Activated CD4-positive, alpha-beta T cell treated with anti-CD3 and anti-CD28 coated beads, Interleukin-2, Interleukin-4, amounts not matched to agents 100 ng/mL and 50 ng/mL, durations not matched to agents 16 hours and 8 hours (primary cell): ENCODE measurements around the gene SCN8A.
"Not testable (repeated sequence)": the region's sequence is repeated elsewhere in the genome, so short reads cannot be mapped to it uniquely, and the experiment has no call there.

Experiments used
- DNase-seq: peaks from one replicate; pipeline ENCODE4 v3.0.0-alpha.2; 2020; ENCODE audit warnings: low spot score

Gene SCN8A

DNA sequence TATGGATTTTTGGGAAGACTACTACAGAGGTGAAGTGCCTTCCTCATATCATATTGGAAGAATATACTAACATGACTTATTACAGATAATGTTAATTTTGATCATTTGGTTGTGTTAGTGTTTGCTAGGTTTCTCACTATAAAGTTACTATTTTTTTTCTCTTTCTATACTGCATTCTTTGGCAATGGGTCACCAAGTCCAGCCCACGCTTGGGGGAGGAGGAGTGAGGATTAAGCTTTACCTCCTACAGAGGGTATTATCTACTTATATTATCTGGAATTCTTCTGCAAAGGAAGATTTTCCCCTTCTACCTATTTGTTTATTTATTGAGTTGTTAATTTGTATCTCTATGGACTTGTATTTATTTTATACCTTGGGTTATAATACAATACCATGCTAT, 31.5 kb downstream of the SCN8A start:
- no peak for DNase-seq

DNA sequence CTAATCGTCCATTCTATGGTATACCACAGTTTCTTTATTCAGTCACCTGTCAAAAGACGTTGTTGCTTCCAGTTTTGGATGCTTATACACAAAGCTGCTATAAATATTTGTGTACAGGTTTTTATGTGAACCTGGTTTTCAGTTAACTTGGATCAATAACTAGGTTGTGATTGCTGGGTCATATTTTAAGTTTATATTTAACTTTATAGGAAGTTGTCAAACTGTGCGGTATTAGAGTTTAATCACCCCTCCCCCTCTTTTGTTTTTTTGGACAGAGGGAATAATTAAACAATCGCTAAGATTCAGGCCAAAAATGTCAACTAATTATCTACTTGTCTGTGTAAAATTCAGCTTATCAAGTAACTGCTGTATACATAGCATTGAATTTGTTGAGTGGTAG, 34.3 kb downstream of the SCN8A start:
- no peak for DNase-seq

DNA sequence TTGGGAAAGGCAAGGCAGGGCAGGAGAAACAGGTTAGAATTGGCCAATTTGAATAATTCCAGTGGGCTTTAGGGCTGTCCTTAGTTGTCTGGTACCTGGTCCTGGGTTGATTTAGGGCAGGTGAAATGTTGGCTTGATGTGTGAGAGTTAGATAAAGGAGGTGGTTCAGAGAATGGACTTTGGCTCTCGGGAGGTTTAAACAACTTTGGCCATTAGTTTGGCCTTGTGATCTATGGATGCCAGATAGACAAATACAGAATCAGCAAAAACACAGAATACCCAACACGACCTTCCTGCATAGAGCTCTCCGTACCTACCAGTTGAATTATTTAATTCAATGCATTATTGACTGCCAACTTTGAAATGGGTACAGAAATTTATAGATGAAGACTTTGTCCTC, 35.1 kb downstream of the SCN8A start:
- DNase-seq = no peak

DNA sequence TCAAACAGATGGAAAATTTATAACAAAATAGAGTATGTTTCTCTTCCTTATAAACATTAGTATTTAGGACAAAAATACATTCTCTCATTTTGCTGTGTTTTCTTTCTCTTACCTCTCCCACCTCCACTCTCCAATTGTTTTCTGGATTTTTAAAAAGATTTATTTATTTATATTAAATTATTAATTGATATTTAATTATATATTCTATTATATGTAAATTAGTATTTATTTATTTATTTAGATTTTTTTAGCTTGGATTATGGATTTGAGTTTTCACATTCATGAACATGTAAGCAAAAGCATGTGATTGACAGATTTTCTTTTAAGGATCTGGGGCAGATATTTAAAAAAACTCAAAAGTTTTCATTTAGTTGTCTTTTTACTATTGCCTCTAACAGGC, 35.6 kb downstream of the SCN8A start:
- no peak for DNase-seq

DNA sequence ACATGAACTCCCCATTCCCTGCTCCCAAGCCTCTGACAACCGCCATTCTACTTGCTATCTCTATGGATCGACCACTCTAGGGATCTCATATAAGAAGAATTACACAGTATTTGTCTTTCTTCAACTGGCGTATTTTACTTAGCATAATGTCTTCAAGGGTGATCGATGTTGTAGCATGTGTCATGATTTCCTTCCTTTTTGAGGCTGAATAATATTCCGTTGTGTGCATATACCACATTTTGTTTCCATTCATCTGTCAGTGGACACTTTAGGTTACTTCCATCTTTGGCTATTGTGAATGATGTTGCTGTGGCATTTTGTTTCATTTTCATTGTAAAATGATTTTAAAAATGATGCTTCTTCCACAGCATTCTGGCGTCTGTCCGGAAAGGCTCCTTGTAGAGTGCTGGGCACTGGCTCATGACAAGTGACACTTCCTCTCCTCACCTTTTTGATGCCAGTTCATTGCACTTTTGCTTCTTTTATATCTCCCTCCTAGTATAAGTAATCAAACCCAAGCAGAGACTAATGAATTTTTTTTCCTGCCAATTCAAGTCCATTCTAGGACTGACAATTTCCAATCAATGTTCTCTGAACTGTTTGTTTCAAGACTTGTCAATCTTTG, 39.3 kb downstream of the SCN8A start:
- DNase-seq = no peak

DNA sequence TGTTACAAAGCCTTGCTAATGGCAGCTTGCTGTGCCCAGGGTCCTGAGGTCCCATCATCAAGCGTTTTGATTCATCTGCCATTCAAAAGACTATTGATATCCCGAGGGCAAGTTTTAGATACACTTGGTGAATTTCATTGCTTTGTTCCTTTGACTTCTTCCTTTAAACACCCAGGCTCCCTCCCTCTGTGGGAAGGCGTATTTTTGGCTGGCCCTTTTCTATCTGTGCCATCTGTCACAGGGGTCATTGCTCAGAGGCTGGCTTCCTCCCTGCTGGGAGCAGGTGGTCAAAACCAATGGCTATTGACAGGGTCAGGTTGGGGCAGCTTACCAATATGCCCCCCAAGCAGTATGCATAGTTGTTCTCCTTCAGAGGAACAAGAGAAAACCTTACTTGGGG, 40.0 kb downstream of the SCN8A start:
- DNase-seq = no peak

DNA sequence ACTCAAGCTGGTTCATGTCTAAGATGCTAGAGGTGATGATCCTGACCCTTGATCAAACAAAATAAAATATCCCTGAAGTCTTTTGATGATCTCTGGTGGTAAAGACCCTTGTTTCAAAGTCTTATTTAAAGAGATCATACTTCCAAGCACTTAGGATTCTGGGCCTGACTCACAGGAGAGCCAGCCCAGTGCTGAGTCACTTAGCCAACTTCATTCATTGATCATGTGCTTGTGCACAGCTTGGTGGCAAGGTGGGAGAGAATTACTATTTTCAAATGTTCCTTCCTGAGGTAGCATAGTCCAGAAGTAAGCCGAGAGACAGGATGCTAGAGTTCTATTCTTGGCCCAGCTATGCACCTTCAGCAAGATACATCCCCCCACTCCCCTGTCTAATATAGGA, 40.6 kb downstream of the SCN8A start:
- no peak for DNase-seq

DNA sequence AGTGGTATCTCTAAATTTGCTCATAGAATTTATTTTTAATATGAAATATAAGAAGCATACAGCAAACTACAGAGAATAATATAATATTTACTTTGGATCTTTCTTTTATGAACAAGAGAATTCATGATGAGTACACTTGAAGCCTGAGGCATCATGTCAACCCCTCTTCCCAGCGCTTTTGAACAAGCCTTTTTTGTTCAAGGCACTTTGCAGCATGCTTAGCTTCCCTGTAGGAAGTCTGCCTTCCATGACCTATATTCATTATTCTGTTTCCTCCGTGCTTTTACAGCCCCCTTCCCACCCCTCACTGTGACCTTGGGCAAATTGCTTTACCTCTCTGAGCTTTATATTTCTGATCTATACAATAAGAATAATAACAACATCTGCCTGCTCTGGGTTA, 41.6 kb downstream of the SCN8A start:
- no peak for DNase-seq

DNA sequence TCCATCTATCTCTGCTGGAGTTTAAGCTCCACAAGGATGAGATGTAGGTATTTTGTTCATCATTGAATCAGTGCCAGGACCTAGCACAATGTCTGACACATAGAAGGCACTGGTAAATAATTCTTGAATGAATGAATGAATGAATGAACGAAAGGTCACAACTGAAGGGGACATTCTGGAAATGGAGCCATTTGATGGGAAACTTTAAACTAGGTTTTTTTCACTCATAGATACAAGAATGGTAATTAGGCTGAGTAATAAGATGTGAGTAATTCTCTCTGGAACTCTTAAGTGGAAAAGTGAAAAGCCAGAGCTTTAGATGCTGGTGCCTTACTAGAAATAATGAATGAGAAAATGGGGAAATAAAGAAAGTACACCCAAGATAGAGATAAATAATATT, 44.3 kb downstream of the SCN8A start:
- DNase-seq = no peak

DNA sequence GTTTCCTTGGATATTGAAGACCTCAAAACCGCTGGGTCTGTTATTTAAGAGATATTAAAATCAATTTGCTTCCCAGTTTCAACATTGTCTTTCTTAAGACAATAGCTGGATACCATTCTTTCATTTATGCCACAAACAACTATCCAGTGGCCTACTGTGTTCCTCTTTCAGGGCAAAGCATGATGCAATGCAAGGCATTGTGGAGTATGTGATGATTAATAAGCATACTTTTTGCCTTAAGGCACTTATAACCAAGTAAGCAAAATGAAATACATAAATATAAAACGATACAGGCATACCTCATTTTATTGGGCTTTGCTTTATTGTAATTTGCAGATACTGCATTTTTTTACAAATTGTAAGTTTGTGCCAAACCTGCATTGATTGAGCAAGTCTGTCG, 45.5 kb downstream of the SCN8A start:
- no peak for DNase-seq

DNA sequence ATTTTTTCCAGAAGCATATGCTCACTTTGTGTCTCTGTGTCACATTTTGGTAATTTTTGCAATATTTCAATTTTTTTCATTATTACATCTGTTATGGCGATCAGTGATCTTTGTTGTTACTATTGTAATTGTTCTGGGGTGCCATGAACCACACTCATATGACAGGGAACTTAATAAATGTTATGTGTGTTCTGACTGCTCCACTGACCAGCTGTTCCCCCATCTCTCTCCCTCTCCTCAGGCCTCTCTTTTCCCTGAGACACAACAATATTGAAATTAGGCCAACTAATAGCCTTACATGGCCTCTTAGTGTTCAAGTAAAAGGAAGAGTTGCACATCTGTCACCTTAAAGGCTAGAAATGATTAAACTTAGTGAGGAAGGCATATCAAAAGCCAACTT, 46.0 kb downstream of the SCN8A start:
- no peak for DNase-seq

DNA sequence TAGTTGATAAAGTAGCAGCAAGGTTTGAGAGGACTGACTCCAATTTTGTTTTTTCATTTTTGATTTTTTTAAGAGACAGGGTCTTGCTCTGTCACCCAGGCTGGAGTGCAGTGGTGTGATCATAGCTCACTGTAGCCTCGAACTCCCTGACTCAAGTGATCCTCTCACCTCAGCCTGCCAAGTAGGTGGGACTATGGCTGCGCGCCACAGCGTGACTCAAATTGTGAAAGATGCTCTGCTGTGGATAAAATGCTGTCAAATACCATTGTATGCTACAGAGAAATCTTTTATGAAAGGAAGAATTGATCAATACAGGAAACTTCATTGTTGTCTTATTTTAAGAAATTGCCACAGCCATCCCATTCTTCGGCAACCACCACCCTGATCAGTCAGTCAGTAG, 48.3 kb downstream of the SCN8A start:
- DNase-seq = no peak

DNA sequence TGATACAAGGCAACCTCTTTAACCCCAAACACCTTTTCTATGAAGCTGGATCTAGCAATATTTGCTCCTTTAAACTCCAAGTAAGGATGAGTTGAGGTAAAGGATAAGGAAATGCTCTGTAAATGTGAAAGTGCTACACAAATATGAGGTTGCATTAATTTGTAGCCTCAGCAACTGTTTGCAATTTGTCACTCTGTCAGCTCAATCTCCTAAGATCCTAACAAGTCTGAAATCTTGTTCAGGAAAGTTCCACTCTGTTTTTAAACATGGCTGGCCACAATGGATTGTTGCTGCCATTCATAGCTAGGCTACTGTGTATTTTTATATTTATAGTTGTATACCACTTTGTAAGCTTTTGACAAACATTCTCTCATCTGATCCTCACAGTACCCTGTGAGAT, 51.3 kb downstream of the SCN8A start:
- no peak for DNase-seq

DNA sequence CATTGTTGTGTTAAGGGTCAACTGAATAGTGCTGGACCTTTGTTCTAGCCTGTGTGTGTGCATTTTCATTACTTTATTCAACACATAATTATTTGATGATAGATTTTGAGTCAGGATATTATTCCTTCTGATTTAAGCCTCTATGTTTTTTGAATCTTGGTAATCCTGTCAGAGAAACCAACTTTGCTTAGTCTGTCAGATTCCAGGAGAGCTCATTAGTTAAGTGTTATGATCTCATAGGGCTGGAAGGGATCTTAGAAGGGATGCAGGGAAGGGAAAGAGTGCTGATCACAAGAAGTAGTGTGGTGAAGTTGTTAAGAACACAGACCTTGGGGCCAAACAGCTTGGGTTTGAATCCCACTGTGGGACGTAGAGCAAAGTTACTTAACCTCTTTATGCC, 52.9 kb downstream of the SCN8A start:
- DNase-seq = no peak

DNA sequence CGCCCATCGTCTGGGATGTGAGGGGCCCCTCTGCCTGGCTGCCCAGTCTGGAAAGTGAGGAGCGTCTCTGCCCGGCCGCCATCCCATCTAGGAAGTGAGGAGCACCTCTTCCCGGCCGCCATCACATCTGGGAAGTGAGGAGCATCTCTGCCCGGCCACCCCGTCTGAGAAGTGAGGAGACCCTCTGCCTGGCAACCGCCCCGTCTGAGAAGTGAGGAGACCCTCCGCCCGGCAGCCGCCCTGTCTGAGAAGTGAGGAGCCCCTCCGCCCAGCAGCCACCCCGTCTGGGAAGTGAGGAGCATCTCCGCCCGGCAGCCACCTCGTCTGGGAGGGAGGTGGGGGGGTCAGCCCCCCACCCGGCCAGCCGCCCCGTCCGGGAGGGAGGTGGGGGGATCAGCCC, 53.7 kb downstream of the SCN8A start:
- not testable (repeated sequence) for DNase-seq

DNA sequence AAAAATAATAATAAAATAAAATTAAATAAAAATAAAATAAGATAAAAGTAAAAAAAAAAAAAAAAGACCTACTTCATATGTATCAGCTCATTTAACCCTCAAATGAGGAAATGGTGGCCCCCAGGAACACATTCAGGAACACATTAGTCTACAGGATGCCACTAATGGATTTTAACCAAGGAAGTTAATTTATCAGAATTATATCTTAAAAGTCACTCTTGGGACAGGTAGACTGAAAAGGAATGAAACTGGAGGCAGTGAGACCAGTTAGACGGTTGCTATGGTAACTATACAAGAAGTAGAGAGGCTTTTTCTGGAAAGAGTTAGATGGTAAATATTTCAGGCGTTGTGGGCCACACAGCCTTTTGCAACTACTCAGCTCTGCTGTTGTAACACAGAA, 54.9 kb downstream of the SCN8A start:
- DNase-seq = no peak

DNA sequence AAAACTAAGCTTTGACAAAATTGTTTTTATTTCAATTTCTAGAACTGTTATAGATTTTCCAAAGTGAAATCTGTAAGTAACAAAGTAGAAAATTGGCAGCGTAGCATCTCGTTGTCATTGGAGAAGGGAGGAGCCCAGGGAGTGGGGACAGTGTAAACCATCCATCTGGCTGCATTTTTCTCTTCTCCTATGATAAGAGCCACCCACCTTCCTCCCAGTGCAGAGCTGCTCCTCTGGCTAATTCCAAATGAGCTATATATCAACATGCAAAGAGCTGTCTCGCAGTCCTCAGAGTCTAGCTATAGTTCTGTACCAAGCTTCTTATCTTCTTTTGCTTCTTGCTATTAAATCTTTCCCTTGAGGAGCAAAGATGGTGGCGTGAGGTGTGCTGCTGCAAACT, 56.6 kb downstream of the SCN8A start:
- DNase-seq = no peak

DNA sequence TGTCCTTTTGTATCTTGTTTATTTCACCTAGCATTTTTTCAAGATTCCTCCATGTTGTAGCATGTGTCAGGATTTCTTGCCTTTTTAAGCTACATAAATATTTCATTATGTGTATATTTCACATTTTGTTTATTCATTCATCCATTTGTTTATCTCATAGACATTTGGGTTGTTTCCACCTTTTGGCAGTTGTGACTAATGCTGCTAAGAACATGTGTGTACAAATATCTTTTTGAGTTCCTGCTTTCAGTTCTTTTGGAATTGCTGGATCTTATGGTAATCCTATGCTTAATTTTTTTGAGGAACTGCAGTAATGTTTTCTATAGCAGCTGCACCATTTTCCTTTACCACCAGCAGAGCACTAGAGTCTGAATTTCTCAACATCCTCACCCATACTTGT, 62.4 kb downstream of the SCN8A start:
- no peak for DNase-seq

DNA sequence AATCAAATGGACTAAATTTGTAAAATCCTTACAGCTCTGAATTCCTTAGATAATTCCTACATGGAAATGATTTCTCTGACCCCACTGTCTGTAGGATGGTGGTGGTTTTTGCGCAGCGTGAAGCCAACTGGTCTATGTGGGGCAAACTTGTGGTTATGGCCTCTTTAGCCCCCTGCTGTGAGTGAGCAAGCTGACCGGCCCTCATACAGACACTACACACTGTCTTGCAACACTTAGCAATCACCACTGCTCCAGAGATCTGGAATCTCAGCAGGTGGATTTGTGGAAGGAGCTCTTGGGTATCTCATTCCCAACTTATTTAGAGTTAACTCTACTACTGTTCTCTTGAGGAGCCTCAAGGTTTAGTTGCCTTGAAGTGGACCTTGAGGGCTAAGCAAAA, 70.2 kb downstream of the SCN8A start:
- DNase-seq = no peak

DNA sequence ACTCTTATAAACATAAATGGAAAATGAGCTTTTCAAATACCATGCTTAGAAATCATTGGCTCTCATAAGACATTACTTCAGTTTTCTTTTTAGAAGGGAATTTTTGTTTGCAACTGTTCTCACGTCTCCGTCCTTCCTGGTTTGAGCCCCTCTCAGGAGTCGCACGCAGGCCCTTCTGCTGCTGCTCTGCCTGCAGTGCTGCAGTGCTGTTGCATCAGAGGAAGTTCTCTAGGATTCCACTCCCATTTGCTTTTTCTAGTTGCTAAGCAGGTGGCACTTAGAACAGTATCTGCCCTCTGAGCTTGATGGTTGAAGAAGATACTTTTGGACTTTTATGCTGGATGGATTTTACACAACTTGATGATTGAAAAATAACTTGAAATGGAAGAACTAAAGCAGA, 70.8 kb downstream of the SCN8A start:
- no peak for DNase-seq

DNA sequence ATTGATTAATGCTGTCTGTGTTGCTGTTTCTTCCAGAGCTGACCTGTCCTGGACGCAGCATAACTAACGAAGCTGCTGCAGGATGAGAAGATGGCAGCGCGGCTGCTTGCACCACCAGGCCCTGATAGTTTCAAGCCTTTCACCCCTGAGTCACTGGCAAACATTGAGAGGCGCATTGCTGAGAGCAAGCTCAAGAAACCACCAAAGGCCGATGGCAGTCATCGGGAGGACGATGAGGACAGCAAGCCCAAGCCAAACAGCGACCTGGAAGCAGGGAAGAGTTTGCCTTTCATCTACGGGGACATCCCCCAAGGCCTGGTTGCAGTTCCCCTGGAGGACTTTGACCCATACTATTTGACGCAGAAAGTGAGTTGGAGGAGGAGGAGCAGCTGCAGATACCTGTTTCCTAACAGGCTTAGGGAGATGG, 71.7 kb downstream of the SCN8A start:
- DNase-seq = no peak

DNA sequence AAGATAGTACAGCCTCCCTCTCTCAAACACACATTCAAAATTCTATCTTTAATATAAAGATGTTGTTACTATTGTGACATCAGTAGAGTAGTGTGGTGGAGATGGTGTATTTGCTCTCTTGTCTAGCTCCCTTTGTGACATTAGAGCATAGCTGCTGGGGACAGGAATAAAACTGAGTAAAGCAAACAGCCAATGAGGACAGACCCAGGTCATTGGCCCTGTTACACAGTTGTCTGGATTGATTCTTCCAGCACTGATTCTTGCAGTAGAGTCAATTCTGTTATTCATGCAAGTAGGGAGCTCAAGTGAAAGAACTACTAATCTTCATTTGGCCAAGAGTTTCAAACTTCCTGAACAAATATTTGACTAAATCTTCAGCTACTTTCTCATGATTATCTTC, 72.4 kb downstream of the SCN8A start:
- no peak for DNase-seq

DNA sequence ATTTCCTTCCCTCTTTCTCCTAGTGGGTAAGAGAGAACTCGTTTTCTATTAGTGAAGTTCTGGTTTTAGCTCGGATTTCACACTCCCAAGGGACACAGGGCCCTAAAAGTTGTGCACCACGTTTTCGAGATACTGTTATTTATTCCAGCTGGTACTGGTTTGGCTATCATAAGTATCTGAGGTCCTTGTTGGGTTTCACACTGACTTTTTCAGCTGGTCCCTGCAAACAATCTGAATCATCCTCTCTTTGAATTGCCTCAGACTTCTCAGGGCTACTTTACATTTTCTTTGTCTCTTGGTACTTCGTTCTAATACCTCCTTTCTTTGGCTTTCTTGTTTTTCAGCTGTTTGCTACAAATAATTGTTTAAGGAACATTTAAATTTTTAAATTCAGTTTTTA, 75.7 kb downstream of the SCN8A start:
- DNase-seq = no peak

DNA sequence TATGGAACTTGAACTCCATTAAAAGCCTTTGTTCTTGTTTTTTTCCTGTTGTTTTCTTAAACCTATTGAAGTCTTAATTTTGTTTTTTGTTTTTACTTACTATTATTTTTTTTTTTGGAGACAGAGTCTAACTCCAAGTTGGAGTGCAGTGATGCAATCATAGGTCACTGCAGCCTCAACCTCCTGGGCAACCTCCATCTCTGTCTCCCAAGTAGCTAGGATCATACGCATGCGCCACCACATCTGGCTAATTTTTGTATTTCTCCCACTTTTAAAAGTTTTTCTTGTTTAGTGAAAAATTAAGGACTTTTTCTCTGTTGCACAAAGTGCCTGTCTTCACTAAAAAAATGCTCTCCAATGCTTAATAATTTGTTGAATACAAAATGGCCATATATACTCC, 76.2 kb downstream of the SCN8A start:
- DNase-seq = no peak

DNA sequence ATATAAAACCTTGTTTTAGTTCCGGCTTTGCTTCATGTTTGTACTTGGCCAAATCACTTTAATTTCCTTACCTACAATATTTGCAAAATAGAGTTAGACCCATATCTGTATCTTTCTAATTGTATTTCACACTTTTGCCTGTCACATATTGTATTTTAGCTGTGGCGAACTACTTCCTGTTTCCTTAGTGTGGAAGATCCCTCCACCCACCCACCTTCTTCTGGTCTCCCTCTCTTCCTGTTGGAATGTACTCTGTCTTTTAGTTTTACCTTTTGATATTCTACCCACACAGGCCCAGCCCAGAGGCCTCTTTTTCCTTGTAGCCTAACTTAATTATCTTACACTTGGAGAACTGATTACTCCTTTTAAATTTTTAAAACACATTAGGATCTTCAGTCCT, 78.2 kb downstream of the SCN8A start:
- DNase-seq = no peak
